Measurements from ENCODE around the gene GSS. TPM values are rescaled to one million over a fixed set of nuclear protein-coding genes. Genes with fewer than 3 reads are reported as not detected.

GSS gene
- total RNA-seq, 1 donor from 2014 or later: 64.8 TPM

GRCh38 chr20:34943808-34944567 is 11.6 kb downstream of the GSS start:
- DNase-seq (ENCODE audit: low read depth): no peak
- Histone ChIP-seq H3K4me3 (ENCODE audit: low read depth, low read length) (no peak overlapping the region), H3K36me3 (ENCODE audit: control insufficient read depth, insufficient read depth, low read length) (peaks cover 1% of the 10 kb centered on the region), H3K27me3 (ENCODE audit: control insufficient read depth, insufficient read depth, low read length) (no peaks in the 10 kb centered on the region)
- no peak for TF ChIP-seq CTCF (IDR thresholded peaks at IDR 0.05; ENCODE audit: insufficient read depth, low read length, poor library complexity, severe bottlenecking)

- peaks cover 2% of the 10 kb centered on the region for H3K36me3 ChIP-seq (ENCODE audit: control insufficient read depth, insufficient read depth, low read length)
- H3K27me3 ChIP-seq (ENCODE audit: control insufficient read depth, insufficient read depth, low read length): no peaks in the 10 kb centered on the region
- H3K4me3 ChIP-seq (ENCODE audit: low read depth, low read length): no peak overlapping the region
- DNase-seq (ENCODE audit: low read depth): no peak
- no peak for TF ChIP-seq CTCF (IDR thresholded peaks at IDR 0.05; ENCODE audit: insufficient read depth, low read length, poor library complexity, severe bottlenecking)
Measured at GRCh38 chr20:34942301-34942700, 13.3 kb downstream of the GSS start.

DNA sequence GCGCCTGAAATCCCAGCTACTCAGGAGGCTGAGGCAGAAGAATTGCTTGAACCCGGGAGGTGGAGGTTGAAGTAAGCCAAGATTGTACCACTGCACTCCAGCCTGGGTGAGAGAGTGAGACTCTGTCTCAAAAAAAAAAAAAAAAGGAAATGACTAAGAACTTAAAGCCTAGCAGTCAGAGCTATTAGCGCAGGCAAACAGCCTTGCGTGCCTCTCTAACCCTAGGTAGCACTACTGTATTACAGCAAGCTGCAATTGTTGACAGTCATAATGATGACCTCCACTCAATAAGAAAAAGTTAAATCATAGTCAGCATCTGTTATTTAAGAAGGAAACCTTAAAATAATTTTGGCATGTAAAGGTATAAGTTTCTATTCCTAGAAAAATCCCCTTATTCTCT is 14.4 kb downstream of the GSS start:
- TF ChIP-seq CTCF (IDR thresholded peaks at IDR 0.05; ENCODE audit: insufficient read depth, low read length, poor library complexity, severe bottlenecking): no peak

GRCh38 chr20:34940081-34940481 is 15.5 kb downstream of the GSS start:
- H3K36me3 ChIP-seq (ENCODE audit: control insufficient read depth, insufficient read depth, low read length): peaks cover 2% of the 10 kb centered on the region
- no peaks in the 10 kb centered on the region for H3K27me3 ChIP-seq (ENCODE audit: control insufficient read depth, insufficient read depth, low read length)
- TF ChIP-seq CTCF (IDR thresholded peaks at IDR 0.05; ENCODE audit: insufficient read depth, low read length, poor library complexity, severe bottlenecking): no peak
- H3K4me3 ChIP-seq (ENCODE audit: low read depth, low read length): no peak overlapping the region
- DNase-seq (ENCODE audit: low read depth): no peak

More for the DNA sequence above, 14.4 kb downstream of the GSS start:
- Histone ChIP-seq H3K4me3 (ENCODE audit: low read depth, low read length) (no peak overlapping the region), H3K36me3 (ENCODE audit: control insufficient read depth, insufficient read depth, low read length) (peaks cover 2% of the 10 kb centered on the region), H3K27me3 (ENCODE audit: control insufficient read depth, insufficient read depth, low read length) (no peaks in the 10 kb centered on the region)
- no peak for DNase-seq (ENCODE audit: low read depth)

GRCh38 chr20:34938466-34939163 is 17.0 kb downstream of the GSS start:
- no peak overlapping the region for H3K4me3 ChIP-seq (ENCODE audit: low read depth, low read length)
- no peak for TF ChIP-seq CTCF (IDR thresholded peaks at IDR 0.05; ENCODE audit: insufficient read depth, low read length, poor library complexity, severe bottlenecking)
- H3K36me3 ChIP-seq (ENCODE audit: control insufficient read depth, insufficient read depth, low read length): peaks cover 2% of the 10 kb centered on the region
- DNase-seq (ENCODE audit: low read depth): no peak
- H3K27me3 ChIP-seq (ENCODE audit: control insufficient read depth, insufficient read depth, low read length): no peaks in the 10 kb centered on the region
